HepG2 (cell line): ENCODE measurements around the gene NFS1. TPM values are rescaled to one million over a fixed set of nuclear protein-coding genes. Genes with fewer than 3 reads are reported as not detected.

Experiments used
- CCAR2 ChIP-seq: fragments of 200-400 bp; formaldehyde crosslinking; optimal IDR thresholded peaks from 2 replicates; pipeline ENCODE3; 2018; ENCODE audit warnings: low read depth, mild to moderate bottlenecking, low read length, moderate library complexity
- E2F1 ChIP-seq: sonication (generic); formaldehyde crosslinking; IDR thresholded peaks from 2 replicates; pipeline ENCODE4 v1.5.0; 2020; ENCODE audit warnings: missing genetic modification reagents
- FOSL1 ChIP-seq: sonication (generic); formaldehyde crosslinking; IDR thresholded peaks from 2 replicates; pipeline ENCODE4 v1.9.0; 2021; ENCODE audit warnings: missing genetic modification reagents, borderline replicate concordance
- IRX3 ChIP-seq: sonication (generic); formaldehyde crosslinking; IDR thresholded peaks from 2 replicates; pipeline ENCODE4 v1.8.1; 2023; ENCODE audit warnings: mild to moderate bottlenecking, low read depth, missing genetic modification reagents, borderline replicate concordance
- KDM1A ChIP-seq: IDR thresholded peaks from 2 replicates; pipeline ENCODE4 v1.6.1; 2016; ENCODE audit warnings: missing compliant biosample characterization
- MIXL1 ChIP-seq: IDR thresholded peaks from 2 replicates; pipeline ENCODE4 v1.6.1; 2016
- RBM22 ChIP-seq: fragments of 200-400 bp; formaldehyde crosslinking; optimal IDR thresholded peaks from 2 replicates; pipeline ENCODE3; 2017; ENCODE audit warnings: mild to moderate bottlenecking, low read length, moderate library complexity
- RXRB ChIP-seq: IDR thresholded peaks from 2 replicates; pipeline ENCODE4 v1.6.1; 2016; ENCODE audit warnings: borderline replicate concordance, missing genetic modification reagents, missing compliant biosample characterization
- SCMH1 ChIP-seq: sonication (generic); formaldehyde crosslinking; IDR thresholded peaks from 2 replicates; pipeline ENCODE4 v1.9.0; 2021; ENCODE audit warnings: missing genetic modification reagents, mild to moderate bottlenecking, borderline replicate concordance
- SP2 ChIP-seq: sonication (generic); formaldehyde crosslinking; IDR thresholded peaks from 2 replicates; pipeline ENCODE4 v1.5.1; 2020; ENCODE audit warnings: mild to moderate bottlenecking, missing genetic modification reagents
- TBP ChIP-seq: sonication (generic); formaldehyde crosslinking; IDR thresholded peaks from 2 replicates; pipeline ENCODE4 v1.5.0; 2020; ENCODE audit warnings: missing genetic modification reagents
- TCF7 ChIP-seq: sonication (generic); IDR thresholded peaks from 2 replicates; pipeline ENCODE4 v1.6.1; 2016; ENCODE audit warnings: antibody characterized with exemption, low read depth
- ZBTB38 ChIP-seq: sonication (generic); formaldehyde crosslinking; IDR thresholded peaks from 2 replicates; pipeline ENCODE4 v1.5.1; 2020; ENCODE audit warnings: mild to moderate bottlenecking, missing genetic modification reagents
- ZFY ChIP-seq: sonication (generic); formaldehyde crosslinking; IDR thresholded peaks from 2 replicates; pipeline ENCODE4 v1.4.0; 2020; ENCODE audit warnings: missing genetic modification reagents
- ZMYM3 ChIP-seq: sonication (generic); formaldehyde crosslinking; IDR thresholded peaks from 2 replicates; pipeline ENCODE4 v1.5.1; 2020; ENCODE audit warnings: mild to moderate bottlenecking, missing genetic modification reagents
- ZNF143 ChIP-seq: sonication (generic); formaldehyde crosslinking; IDR thresholded peaks from 2 replicates; pipeline ENCODE4 v1.4.0; 2020; ENCODE audit warnings: missing genetic modification reagents
- ZNF317 ChIP-seq: sonication (generic); formaldehyde crosslinking; IDR thresholded peaks from 2 replicates; pipeline ENCODE4 v1.5.0; 2020; ENCODE audit warnings: mild to moderate bottlenecking, missing genetic modification reagents
- ZNF383 ChIP-seq: sonication (generic); formaldehyde crosslinking; IDR thresholded peaks from 2 replicates; pipeline ENCODE4 v1.4.0; 2020; ENCODE audit warnings: missing genetic modification reagents, mild to moderate bottlenecking, borderline replicate concordance
- ZNF567 ChIP-seq: sonication (generic); formaldehyde crosslinking; IDR thresholded peaks from 2 replicates; pipeline ENCODE4 v1.8.1; 2023; ENCODE audit warnings: mild to moderate bottlenecking, missing genetic modification reagents, borderline replicate concordance
- ZNF766 ChIP-seq: sonication (generic); formaldehyde crosslinking; IDR thresholded peaks from 2 replicates; pipeline ENCODE4 v1.5.0; 2020; ENCODE audit warnings: missing genetic modification reagents, borderline replicate concordance
- ZNF781 ChIP-seq: sonication (generic); formaldehyde crosslinking; IDR thresholded peaks from 2 replicates; pipeline ENCODE4 v1.5.1; 2020; ENCODE audit warnings: borderline replicate concordance, mild to moderate bottlenecking, missing genetic modification reagents; ENCODE audit errors: not compliant biosample characterization
- polyA plus RNA-seq, 8 experiments: library from polyadenylated mRNA; depleted of rRNA in 3 of 8; stranded (reverse) in 7 of 8; unstranded in 1 of 8; fragments of >200 nt; fragmentation: Illumina TruSeq in 4 of 8; extraction: Trizol in 4 of 8; gene quantifications; 2 replicates each; pipeline versions ENCODE4 v1.2.1 to v1.2.3, GENCODE V29; 2011 to 2016; ENCODE audit warnings: low read depth in 4 of 8, missing spikeins in 1 of 8, mixed read lengths in 1 of 8; ENCODE audit not compliant: insufficient read depth in 1 of 8
- total RNA-seq, 5 experiments: library from RNA; depleted of rRNA; stranded (reverse); fragments of >200 nt; fragmentation: Illumina TruSeq; extraction: Trizol; gene quantifications; 2 replicates each; pipeline ENCODE4 v1.2.3, GENCODE V29; 2016; ENCODE audit warnings: low read depth in 1 of 5
- TF ChIP-seq, protein P1 (sequence below): sonication (generic); formaldehyde crosslinking; conservative IDR thresholded peaks from 2 replicates; pipeline ENCODE4 v1.8.0; 2022; ENCODE audit warnings: mild to moderate bottlenecking, moderate library complexity, missing genetic modification reagents
- TF ChIP-seq, protein P2 (sequence below): sonication (generic); formaldehyde crosslinking; IDR thresholded peaks from 2 replicates; pipeline ENCODE4 v1.5.0; 2020; ENCODE audit warnings: mild to moderate bottlenecking, missing genetic modification reagents, borderline replicate concordance

The NFS1 gene
- total and polyA plus RNA-seq, 2 of the 13 experiments (the other 11 are each of a cell fraction or from before 2014, with no cell fraction given) = 65.9 to 88.1 TPM

- TF ChIP-seq, protein P1, sequence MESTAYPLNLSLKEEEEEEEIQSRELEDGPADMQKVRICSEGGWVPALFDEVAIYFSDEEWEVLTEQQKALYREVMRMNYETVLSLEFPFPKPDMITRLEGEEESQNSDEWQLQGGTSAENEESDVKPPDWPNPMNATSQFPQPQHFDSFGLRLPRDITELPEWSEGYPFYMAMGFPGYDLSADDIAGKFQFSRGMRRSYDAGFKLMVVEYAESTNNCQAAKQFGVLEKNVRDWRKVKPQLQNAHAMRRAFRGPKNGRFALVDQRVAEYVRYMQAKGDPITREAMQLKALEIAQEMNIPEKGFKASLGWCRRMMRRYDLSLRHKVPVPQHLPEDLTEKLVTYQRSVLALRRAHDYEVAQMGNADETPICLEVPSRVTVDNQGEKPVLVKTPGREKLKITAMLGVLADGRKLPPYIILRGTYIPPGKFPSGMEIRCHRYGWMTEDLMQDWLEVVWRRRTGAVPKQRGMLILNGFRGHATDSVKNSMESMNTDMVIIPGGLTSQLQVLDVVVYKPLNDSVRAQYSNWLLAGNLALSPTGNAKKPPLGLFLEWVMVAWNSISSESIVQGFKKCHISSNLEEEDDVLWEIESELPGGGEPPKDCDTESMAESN (CRISPR knock-in tag) = peak; percentile 96
- peak; percentile 62 for TF ChIP-seq FOSL1 (CRISPR knock-in tag)
- TF ChIP-seq ZNF766 (CRISPR knock-in tag) = peak; percentile 99; the same call in 1 of the 2 replicates
- no peak for TF ChIP-seq TBP
- TF ChIP-seq RBM22 = peak; percentile 12
- peak; percentile 89 for TF ChIP-seq ZNF317 (CRISPR knock-in tag)
- TF ChIP-seq RXRB (CRISPR knock-in tag) = peak; percentile 88
- TF ChIP-seq E2F1 = peak; percentile 94
- no peak for TF ChIP-seq SCMH1
- peak; percentile 94 for TF ChIP-seq MIXL1
- peak; percentile 52; the same call in 1 of the 2 replicates for TF ChIP-seq ZNF383 (CRISPR knock-in tag)
- TF ChIP-seq ZMYM3 = peak; percentile 86
- TF ChIP-seq CCAR2 = peak; percentile 96
- peak; percentile 22 for TF ChIP-seq ZNF781
- TF ChIP-seq, protein P2, sequence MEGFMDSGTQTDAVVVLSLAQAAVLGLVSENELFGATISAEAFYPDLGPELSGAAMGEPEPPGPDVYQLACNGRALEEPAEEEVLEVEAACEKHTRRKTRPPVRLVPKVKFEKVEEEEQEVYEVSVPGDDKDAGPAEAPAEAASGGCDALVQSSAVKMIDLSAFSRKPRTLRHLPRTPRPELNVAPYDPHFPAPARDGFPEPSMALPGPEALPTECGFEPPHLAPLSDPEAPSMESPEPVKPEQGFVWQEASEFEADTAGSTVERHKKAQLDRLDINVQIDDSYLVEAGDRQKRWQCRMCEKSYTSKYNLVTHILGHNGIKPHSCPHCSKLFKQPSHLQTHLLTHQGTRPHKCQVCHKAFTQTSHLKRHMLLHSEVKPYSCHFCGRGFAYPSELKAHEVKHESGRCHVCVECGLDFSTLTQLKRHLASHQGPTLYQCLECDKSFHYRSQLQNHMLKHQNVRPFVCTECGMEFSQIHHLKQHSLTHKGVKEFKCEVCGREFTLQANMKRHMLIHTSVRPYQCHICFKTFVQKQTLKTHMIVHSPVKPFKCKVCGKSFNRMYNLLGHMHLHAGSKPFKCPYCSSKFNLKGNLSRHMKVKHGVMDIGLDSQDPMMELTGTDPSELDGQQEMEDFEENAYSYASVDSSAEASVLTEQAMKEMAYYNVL (CRISPR knock-in tag) = no peak; the same call in 1 of the 2 replicates
- TF ChIP-seq ZNF143 (CRISPR knock-in tag) = peak; percentile 80
- TF ChIP-seq KDM1A = peak; percentile 22; the same call in 1 of the 2 replicates
- TF ChIP-seq ZFY (CRISPR knock-in tag) = peak; percentile 99
- 0 out of 2 replicates have a peak, but pooled peaks have one; percentile 24 for TF ChIP-seq TCF7
- peak; percentile 50; the same call in 1 of the 2 replicates for TF ChIP-seq IRX3 (CRISPR knock-in tag)
- TF ChIP-seq SP2 (CRISPR knock-in tag) = peak; percentile 100
- peak; percentile 99 for TF ChIP-seq ZNF567 (CRISPR knock-in tag)
- TF ChIP-seq ZBTB38 (CRISPR knock-in tag) = peak; percentile 98
Measured at GRCh38 chr20:35741892-35742740, 43.0 kb upstream of the NFS1 start, which contains the start of gene RBM39 (continued).
